ENCODE results near the gene DFFA. TPM values are rescaled to one million over a fixed set of nuclear protein-coding genes. Genes with fewer than 3 reads are reported as not detected.

The DFFA gene
- total and polyA plus RNA-seq, 2 donors (not counting 3 experiments of a cell fraction or from before 2014, with no cell fraction given): 30.0 to 44.5 TPM

DNA sequence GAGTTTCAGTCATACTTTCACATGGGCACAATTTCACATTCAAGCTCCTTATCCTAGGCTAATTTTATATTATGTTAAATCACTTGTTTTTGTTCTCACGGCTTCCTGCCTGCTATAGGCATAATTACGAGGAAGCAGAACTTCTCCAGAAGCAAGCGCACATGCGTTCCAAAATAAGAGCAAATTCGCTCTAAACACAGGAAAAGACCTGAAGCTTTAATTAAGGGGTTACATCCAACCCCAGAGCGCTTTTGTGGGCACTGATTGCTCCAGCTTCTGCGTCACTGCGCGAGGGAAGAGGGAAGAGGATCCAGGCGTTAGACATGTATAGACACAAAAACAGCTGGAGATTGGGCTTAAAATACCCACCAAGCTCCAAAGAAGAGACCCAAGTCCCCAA is 22.6 kb downstream of the DFFA start, which contains the start of gene CORT:
TSS of gene CORT (plus strand) at position 281 of the 400 bp plus-strand sequence. CDS start 193 bp downstream, outside the sequence.
- Histone ChIP-seq H3K27me3 (ENCODE audit: control insufficient read depth in 2 of 2, insufficient read depth in 2 of 2, low read length in 2 of 2) (no peaks in the 10 kb centered on the region), H2AFZ (ENCODE audit: low read depth, low read length) (no peak within 1 kb of the TSS), H3K9me1 (replicated peaks; ENCODE audit: control insufficient read depth, extremely low read depth, insufficient read depth, low read length) (no peaks in the 10 kb centered on the region), H3K4me3 (replicated peaks in 1 of 3; ENCODE audit: insufficient read depth in 1 of 3, low read depth in 1 of 3, low read length in 3 of 3) (no peak within 1 kb of the TSS), H3K36me3 (ENCODE audit: control insufficient read depth in 2 of 2, extremely low read depth in 1 of 2, insufficient read depth in 2 of 2, low read length in 2 of 2) (no peaks in the 10 kb centered on the region), H3K9ac (replicated peaks; ENCODE audit: extremely low read depth, insufficient read depth, low read length) (no peak within 1 kb of the TSS), H3K4me2 (ENCODE audit: insufficient read depth, low read length) (no peak within 1 kb of the TSS), H3K27ac (ENCODE audit: insufficient read depth, low read depth, low read length) (no peak within 1 kb of the TSS), H3K4me1 (ENCODE audit: control insufficient read depth, extremely low read depth, insufficient read depth, low read length) (peaks cover 9% of the 10 kb centered on the region), H3K79me2 (ENCODE audit: control insufficient read depth, insufficient read depth, low read length) (no peaks in the 10 kb centered on the region), H3K9me3 (replicated peaks; ENCODE audit: control insufficient read depth, insufficient read depth, low read length) (no peaks in the 10 kb centered on the region), H4K20me1 (replicated peaks; ENCODE audit: control insufficient read depth, extremely low read depth, insufficient read depth, low read length) (no peaks in the 10 kb centered on the region)
- ChIA-PET CTCF (interaction anchor here (0.9 to 1.1 kb wide), 2 partner anchors 18 to 20 kb away, joined by 3 to 4 read pairs; partner anchors contain the start of gene CENPS), POLR2A (no interaction called here)
- BruUV-seq (replicated peaks): no TSS peak
- TF ChIP-seq JUN (IDR thresholded peaks at IDR 0.05; ENCODE audit: borderline replicate concordance, insufficient read depth, insufficient read length, low read depth): no peak
- no peak for TF ChIP-seq GATA2 (IDR thresholded peaks at IDR 0.05; ENCODE audit: insufficient read depth, insufficient read length, low read depth, low read length)
- no peak for TF ChIP-seq POLR2A (IDR thresholded peaks at IDR 0.05; ENCODE audit: low read depth, low read length)
- TF ChIP-seq EZH2 (IDR thresholded peaks at IDR 0.05; ENCODE audit: borderline replicate concordance, low read depth, low read length, severe bottlenecking): no peak
- TF ChIP-seq, protein P1, sequence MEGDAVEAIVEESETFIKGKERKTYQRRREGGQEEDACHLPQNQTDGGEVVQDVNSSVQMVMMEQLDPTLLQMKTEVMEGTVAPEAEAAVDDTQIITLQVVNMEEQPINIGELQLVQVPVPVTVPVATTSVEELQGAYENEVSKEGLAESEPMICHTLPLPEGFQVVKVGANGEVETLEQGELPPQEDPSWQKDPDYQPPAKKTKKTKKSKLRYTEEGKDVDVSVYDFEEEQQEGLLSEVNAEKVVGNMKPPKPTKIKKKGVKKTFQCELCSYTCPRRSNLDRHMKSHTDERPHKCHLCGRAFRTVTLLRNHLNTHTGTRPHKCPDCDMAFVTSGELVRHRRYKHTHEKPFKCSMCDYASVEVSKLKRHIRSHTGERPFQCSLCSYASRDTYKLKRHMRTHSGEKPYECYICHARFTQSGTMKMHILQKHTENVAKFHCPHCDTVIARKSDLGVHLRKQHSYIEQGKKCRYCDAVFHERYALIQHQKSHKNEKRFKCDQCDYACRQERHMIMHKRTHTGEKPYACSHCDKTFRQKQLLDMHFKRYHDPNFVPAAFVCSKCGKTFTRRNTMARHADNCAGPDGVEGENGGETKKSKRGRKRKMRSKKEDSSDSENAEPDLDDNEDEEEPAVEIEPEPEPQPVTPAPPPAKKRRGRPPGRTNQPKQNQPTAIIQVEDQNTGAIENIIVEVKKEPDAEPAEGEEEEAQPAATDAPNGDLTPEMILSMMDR (IDR thresholded peaks at IDR 0.05; ENCODE audit: extremely low read depth in 1 of 2, insufficient read depth in 1 of 2, low read depth in 1 of 2, low read length in 2 of 2): no peak
- TF ChIP-seq MYC (IDR thresholded peaks at IDR 0.05; ENCODE audit: low read depth, low read length): no peak
- no peak for TF ChIP-seq POLR2AphosphoS5 (IDR thresholded peaks at IDR 0.05; ENCODE audit: insufficient read depth, low read depth, low read length)
- TF ChIP-seq FOS (IDR thresholded peaks at IDR 0.05; ENCODE audit: borderline replicate concordance, insufficient read depth, low read length): no peak
- TF ChIP-seq, protein P2, sequence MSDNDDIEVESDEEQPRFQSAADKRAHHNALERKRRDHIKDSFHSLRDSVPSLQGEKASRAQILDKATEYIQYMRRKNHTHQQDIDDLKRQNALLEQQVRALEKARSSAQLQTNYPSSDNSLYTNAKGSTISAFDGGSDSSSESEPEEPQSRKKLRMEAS (IDR thresholded peaks at IDR 0.05; ENCODE audit: insufficient read depth, insufficient read length): no peak
- dilution Hi-C loops (cut with MboI; ENCODE audit: extremely low pct_ligation_motif_present, low sequenced_read_pairs) (no loop called here), intact Hi-C loops (cut with micrococcal nuclease) (loop anchor here (5.0 kb wide), 1 partner anchor 998 kb away; no protein-coding TSS in a partner anchor)
- FAIRE-seq: no peak
- DNase-seq (ENCODE audit: low read depth, low spot score): no peak
